H1 (cell line): ENCODE measurements around the gene BRI3BP. TPM values are rescaled to one million over a fixed set of nuclear protein-coding genes. Genes with fewer than 3 reads are reported as not detected.

Experiments used
- MAFK ChIP-seq: IDR thresholded peaks from 2 replicates; pipeline ENCODE4 v1.6.1; 2012; ENCODE audit warnings: low read depth, mild to moderate bottlenecking, improper control_type of control experiment, low read length
- NRF1 ChIP-seq: IDR thresholded peaks from 2 replicates; pipeline ENCODE4 v1.6.1; 2011; ENCODE audit warnings: mild to moderate bottlenecking, low read depth, low read length, improper control_type of control experiment
- POLR2AphosphoS5 ChIP-seq: IDR thresholded peaks from 2 replicates; pipeline ENCODE4 v1.6.1; 2011; ENCODE audit warnings: low read depth, low read length
- TAF7 ChIP-seq: optimal IDR thresholded peaks from 2 replicates; pipeline ENCODE3; 2011; ENCODE audit warnings: low read depth, mild to moderate bottlenecking, inconsistent platforms, low read length, moderate library complexity, borderline replicate concordance
- ZNF274 ChIP-seq: IDR thresholded peaks from 2 replicates; pipeline ENCODE4 v1.7.0; 2012; ENCODE audit warnings: low read length, borderline replicate concordance; ENCODE audit errors: extremely low read depth
- polyA plus RNA-seq, 7 experiments: library from polyadenylated mRNA; depleted of rRNA in 3 of 7; stranded (reverse) in 5 of 7; unstranded in 2 of 7; fragments of >200 nt in 5 of 7; fragments of 200-250 nt in 2 of 7; gene quantifications; 1 replicate in 5 of 7; 2 replicates in 1 of 7; 4 replicates in 1 of 7; pipeline versions ENCODE4 v1.2.1 to v1.2.3, GENCODE V29; 2011 to 2013; ENCODE audit warnings: missing spikeins in 2 of 7, mixed read lengths in 2 of 7
- total RNA-seq: library from RNA; stranded (reverse); fragmentation: NEBNext Ultra II Directional; extraction: Animal tissue kit (Norgen Biotek cat#: 25700); gene quantifications from 2 replicates; pipeline ENCODE4 v1.2.1, GENCODE V29; 2021
- TF ChIP-seq, protein P1 (sequence below): fragments of 300-600 bp; sonication (generic); IDR thresholded peaks from 2 replicates; pipeline ENCODE4 v1.7.1; 2012; ENCODE audit warnings: low read length, moderate library complexity, mild to moderate bottlenecking, inconsistent platforms; ENCODE audit not compliant: insufficient replicate concordance

Gene BRI3BP
- total and polyA plus RNA-seq, 2 of the 8 experiments (the other 6 are each of a cell fraction or from before 2014, with no cell fraction given), result 5.4 to 14.2 TPM

DNA sequence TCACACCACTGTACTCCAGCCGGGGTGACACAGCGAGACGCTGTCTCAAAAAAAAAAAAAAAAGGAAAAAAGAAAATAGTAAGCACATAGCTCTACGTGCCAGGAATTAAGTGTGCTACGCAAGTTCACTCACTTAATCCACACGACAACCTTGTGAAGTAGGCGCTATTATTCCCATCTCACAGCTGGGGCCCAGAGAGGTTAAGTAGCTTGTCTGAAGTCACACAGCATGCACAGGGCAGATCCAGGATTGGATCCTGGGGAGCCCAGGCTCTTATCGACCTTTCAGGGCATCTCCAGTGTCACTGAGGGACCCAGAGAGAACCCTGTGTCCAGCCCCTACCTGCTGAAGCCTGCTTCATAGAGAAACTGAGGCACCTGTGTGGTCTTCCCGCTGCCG, 16.4 kb upstream of the BRI3BP start (continued):
- TF ChIP-seq, protein P1, sequence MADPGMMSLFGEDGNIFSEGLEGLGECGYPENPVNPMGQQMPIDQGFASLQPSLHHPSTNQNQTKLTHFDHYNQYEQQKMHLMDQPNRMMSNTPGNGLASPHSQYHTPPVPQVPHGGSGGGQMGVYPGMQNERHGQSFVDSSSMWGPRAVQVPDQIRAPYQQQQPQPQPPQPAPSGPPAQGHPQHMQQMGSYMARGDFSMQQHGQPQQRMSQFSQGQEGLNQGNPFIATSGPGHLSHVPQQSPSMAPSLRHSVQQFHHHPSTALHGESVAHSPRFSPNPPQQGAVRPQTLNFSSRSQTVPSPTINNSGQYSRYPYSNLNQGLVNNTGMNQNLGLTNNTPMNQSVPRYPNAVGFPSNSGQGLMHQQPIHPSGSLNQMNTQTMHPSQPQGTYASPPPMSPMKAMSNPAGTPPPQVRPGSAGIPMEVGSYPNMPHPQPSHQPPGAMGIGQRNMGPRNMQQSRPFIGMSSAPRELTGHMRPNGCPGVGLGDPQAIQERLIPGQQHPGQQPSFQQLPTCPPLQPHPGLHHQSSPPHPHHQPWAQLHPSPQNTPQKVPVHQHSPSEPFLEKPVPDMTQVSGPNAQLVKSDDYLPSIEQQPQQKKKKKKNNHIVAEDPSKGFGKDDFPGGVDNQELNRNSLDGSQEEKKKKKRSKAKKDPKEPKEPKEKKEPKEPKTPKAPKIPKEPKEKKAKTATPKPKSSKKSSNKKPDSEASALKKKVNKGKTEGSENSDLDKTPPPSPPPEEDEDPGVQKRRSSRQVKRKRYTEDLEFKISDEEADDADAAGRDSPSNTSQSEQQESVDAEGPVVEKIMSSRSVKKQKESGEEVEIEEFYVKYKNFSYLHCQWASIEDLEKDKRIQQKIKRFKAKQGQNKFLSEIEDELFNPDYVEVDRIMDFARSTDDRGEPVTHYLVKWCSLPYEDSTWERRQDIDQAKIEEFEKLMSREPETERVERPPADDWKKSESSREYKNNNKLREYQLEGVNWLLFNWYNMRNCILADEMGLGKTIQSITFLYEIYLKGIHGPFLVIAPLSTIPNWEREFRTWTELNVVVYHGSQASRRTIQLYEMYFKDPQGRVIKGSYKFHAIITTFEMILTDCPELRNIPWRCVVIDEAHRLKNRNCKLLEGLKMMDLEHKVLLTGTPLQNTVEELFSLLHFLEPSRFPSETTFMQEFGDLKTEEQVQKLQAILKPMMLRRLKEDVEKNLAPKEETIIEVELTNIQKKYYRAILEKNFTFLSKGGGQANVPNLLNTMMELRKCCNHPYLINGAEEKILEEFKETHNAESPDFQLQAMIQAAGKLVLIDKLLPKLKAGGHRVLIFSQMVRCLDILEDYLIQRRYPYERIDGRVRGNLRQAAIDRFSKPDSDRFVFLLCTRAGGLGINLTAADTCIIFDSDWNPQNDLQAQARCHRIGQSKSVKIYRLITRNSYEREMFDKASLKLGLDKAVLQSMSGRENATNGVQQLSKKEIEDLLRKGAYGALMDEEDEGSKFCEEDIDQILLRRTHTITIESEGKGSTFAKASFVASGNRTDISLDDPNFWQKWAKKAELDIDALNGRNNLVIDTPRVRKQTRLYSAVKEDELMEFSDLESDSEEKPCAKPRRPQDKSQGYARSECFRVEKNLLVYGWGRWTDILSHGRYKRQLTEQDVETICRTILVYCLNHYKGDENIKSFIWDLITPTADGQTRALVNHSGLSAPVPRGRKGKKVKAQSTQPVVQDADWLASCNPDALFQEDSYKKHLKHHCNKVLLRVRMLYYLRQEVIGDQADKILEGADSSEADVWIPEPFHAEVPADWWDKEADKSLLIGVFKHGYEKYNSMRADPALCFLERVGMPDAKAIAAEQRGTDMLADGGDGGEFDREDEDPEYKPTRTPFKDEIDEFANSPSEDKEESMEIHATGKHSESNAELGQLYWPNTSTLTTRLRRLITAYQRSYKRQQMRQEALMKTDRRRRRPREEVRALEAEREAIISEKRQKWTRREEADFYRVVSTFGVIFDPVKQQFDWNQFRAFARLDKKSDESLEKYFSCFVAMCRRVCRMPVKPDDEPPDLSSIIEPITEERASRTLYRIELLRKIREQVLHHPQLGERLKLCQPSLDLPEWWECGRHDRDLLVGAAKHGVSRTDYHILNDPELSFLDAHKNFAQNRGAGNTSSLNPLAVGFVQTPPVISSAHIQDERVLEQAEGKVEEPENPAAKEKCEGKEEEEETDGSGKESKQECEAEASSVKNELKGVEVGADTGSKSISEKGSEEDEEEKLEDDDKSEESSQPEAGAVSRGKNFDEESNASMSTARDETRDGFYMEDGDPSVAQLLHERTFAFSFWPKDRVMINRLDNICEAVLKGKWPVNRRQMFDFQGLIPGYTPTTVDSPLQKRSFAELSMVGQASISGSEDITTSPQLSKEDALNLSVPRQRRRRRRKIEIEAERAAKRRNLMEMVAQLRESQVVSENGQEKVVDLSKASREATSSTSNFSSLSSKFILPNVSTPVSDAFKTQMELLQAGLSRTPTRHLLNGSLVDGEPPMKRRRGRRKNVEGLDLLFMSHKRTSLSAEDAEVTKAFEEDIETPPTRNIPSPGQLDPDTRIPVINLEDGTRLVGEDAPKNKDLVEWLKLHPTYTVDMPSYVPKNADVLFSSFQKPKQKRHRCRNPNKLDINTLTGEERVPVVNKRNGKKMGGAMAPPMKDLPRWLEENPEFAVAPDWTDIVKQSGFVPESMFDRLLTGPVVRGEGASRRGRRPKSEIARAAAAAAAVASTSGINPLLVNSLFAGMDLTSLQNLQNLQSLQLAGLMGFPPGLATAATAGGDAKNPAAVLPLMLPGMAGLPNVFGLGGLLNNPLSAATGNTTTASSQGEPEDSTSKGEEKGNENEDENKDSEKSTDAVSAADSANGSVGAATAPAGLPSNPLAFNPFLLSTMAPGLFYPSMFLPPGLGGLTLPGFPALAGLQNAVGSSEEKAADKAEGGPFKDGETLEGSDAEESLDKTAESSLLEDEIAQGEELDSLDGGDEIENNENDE, result no peak
- no peak for TF ChIP-seq POLR2AphosphoS5
- no peak for TF ChIP-seq NRF1
- TF ChIP-seq MAFK, result no peak
- no peak for TF ChIP-seq TAF7
- TF ChIP-seq ZNF274, result no peak
- TF ChIP-seq, all 59 proteins: peak for 0
